ENCODE results near the gene PCSK4.
"Not testable (repeated sequence)": the region's sequence is repeated elsewhere in the genome, so short reads cannot be mapped to it uniquely, and the experiment has no call there.

The PCSK4 gene

DNA sequence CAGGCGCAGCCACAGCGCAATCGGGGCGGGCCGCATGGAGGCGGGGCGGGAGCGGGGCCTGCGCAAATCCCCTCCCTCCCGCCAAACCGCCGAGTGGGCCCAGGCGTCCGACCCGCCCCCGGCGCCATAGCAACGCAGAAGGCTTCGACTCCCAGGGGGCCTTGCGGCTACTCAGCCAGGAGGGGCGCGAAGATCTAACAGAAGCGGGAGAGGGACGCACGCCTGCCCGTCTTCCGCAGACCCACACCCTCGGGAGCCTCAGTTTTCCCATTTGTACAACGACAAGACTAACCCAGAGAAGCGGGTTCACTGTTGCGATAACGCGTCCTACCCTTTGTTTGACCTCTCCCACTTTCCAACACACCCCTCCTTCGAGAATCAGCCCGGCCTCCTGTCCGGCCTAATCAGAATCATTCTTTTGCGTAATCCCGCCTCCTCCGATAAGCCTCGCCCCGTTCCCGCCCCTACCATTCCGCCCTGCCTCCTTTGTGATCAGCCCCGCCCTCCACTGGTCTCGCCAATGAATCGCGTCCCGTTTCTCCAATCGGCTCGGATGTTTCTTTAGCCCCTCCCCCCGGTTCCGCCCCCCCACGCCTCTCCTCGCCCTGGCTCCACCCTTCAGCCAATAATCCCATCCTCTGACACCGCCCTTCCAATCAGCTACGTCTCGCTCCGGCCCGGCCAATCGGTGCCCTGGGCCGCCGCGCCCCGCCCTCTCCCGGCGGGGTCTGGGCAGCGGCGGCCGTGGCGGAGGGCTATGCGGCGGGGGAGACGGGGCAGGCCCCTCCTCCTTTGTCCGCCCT lies at the start of gene PCSK4:
PCSK4 (minus strand) TSS at position 40 of the 803 bp plus-strand sequence; CDS start at position 36, 4 bp downstream.
- peak; percentile 97 for DNase-seq (ENCODE audit: low spot score)

DNA sequence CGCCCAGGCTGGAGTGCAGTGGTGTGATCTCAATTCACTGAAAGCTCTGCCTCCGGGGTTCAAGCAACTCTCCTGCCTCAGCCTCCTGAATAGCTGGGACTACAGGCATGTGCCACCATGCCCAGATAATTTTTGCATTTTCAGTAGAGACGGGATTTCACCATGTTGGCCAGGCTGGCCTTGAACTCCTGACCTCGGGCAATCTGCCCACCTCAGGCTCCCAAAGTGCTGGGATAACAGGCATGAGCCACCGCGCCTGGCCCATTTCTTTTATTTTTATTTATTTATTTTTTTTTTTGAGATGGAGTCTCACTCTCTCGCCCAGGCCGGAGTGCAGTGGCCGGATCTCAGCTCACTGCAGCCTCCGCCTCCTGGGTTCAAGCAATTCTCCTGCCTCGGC lies 49.6 kb upstream of the PCSK4 start:
- not testable (repeated sequence) for DNase-seq (ENCODE audit: low spot score)

DNA sequence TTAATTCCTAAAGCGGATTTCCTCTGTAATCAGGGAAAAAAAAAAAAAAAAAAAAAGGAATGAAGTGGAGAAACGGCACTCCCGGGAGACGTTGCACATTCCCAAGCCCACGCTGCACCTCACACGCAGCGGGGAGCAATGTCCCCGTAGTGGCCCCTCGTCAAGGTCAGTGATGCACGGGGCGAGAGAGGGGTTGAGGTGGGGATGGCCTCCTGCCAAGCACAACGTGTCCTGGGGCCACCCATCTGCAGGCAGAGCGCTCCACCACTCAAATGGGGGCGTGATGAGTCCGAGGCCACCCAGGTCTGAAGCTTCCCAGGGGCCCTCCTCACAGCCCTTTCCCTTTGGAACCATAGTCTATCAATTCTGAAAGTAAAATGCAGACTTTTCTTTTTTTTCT lies 48.8 kb upstream of the PCSK4 start:
- DNase-seq (ENCODE audit: low spot score), result no peak

DNA sequence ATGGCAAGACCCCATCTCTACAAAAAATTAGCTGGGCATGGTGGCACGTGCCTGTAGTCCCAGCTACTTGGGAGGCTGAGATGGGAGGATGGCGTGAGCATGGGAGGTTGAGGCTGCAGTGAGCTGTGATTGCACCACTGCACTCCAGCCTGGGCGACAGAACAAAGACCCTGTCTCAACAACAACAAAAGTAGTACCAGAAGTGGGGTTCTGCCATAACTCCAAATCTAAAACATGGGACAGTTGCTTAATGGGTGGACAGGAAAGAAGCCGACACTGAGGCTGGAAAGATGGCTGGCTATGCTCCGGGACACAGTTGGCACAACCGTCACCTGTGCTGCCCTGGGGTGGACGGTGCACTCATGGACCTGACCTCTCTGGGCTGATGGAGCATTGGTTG lies 45.5 kb upstream of the PCSK4 start:
- not testable (repeated sequence) for DNase-seq (ENCODE audit: low spot score)

DNA sequence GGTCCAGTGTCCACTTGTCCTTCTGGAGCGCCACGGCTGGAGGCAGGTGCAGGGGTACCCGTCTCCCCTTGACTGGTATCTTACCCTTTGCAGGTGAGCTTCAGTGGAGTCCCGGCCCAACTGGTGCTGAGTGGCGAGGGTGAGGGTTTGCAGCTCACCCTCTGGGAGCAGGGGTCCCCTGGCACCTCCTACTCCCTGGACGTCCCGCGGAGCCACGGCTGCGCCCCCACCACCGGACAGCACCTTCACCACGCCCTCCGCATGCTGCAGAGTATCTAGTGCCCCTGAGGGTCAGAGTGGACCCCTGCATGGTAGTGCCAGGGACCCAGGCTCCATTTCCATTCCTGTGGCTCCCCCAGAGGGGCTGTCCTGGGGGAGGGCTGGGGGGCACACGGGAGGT lies 44.8 kb upstream of the PCSK4 start:
- DNase-seq (ENCODE audit: low spot score), result no peak

DNA sequence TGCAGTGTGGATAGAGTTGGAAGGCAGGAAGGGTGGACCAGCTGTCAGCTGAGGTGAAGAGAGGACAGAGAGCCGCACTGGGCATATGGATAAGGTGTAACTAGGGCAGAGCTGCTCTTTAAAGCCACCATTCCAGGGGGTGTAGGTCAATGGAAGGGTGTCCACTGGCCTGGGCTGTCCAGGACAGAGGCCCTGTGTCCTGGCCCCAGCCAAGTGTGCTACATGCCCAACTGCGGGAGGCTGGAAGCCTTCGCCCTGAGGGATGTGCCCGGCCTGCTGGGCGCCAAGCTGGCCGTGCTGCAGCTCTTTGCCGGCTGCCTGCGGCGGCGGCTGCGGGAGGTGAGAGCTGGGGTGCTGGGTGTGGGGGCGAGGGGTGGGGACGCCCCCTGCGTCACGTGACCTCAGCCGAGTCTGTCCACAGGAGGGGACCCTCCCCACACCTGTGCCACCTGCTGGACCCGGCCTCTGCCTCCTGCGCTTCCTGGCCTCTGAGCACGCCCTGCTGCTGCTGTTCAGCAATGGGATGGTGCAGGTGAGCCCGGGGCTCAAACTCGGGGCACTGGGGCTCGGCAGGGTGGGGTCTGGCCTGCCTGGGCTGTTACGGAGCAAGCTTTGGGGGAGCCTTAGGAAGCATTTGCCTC lies 43.5 kb upstream of the PCSK4 start:
- no peak for DNase-seq (ENCODE audit: low spot score)

DNA sequence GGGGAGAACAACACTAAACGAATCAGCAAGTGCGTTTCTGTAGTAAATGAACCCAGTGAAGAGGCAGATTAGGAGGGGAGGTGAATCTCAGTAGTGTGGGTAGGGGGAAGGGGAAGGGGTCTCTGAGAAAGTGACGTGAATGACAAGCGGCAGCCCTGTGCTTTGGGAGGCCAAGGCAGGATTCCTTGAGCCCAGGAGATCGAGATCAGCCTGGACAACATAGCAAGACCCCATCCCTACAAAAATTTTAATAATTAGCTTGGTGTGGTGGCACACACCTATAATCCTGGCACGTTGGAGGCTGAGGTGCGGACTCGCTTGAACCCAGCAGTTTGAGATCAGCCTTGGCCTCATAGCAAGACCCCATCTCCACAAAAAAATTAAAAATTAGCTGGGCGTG lies 41.9 kb upstream of the PCSK4 start:
- DNase-seq (ENCODE audit: low spot score), result no peak

DNA sequence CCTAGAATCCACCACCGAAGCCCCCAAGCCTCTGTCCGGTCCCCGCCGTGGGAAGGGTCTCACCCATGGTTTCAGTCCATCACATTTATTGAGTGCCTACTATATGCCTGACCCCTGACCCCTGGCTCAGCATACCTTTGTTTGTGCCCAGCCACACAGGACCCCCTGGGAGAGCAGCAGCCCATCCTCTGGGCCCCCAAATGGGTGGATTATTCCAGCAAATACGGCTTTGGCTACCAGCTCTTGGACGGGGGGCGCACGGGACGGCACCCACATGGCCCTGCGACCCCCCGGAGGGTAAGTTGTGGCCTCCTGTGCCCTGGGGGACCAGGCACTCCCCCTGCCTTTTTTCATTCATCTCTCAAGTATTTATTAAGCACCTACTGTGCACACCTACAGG lies 41.4 kb upstream of the PCSK4 start:
- DNase-seq (ENCODE audit: low spot score), result no peak

DNA sequence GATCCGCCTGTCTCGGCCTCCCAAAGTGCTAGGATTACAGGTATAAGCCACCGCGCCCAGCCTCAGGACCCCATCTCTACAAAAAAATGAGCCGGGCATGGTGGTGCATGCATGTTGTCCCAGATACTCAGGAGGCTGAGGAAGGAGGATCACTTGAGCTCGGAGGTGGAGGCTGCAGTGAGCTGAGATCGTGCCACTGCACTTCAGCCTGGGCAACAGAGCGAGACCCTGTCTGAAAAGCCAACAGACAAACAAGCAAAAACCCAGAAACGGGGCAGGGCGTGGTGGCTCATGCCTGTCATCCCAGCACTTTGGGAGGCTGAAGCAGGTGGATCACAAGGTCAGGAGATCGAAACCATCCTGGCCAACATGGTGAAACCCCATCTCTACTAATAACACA lies 40.7 kb upstream of the PCSK4 start:
- not testable (repeated sequence) for DNase-seq (ENCODE audit: low spot score)

DNA sequence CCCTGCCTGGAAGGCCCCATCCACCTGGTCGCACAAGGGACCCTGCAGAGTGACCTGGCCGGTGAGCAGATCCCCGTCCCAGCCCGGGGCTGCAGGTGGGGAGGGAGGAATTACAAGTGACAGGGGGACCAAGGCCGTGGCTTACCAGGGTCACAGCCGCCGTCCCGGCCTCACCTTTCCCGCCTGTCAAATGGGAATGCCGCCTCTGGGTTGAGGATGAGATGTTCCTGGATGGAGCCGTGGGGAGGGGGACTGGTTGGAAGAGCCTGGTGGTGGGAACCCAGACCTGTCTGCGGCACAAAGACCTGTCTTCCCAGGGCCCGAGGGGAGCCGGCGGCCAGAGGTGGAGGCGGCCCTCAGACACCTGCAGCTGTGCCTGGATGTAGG lies 39.3 kb upstream of the PCSK4 start:
- DNase-seq (ENCODE audit: low spot score), result no peak

DNA sequence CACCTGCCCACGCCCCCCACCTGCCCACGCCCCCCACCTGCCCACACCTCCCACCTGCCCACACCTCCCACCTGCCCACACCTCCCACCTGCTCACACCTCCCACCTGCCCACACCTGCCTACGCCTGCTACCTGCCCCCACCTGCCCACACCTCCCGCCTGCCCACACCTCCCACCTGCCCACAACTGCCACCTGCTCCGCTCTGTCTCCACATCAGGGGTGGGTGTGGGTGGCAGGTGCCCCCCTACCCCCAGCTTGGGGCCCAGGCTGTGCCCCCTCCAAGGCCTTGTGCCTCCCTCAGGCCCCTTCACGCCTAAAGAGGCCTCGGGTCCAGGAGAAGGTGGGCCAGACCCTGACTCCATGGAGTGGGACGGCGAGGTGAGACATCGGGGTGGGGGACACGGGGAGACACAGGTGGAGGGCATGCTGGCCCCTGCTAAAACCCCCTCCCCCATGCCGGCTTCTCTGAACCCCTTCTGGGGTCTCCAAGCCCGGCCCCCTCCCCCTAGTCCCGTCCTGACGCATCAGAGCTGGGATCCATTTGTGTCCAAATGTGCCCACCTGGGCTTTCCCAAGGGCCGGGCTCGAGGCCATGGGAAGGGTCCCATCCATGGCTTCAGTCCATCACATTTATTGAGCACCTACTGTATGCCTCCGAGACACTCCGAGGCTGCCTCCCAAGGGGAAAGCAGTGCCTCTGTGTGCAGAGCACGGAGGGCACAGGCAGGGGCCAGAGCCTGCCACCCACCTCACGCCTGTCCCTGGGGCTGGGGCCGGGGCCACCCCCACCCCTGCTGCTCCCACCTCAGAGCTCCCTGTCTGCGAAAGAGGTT lies 38.7 kb upstream of the PCSK4 start:
- DNase-seq (ENCODE audit: low spot score), result no peak

DNA sequence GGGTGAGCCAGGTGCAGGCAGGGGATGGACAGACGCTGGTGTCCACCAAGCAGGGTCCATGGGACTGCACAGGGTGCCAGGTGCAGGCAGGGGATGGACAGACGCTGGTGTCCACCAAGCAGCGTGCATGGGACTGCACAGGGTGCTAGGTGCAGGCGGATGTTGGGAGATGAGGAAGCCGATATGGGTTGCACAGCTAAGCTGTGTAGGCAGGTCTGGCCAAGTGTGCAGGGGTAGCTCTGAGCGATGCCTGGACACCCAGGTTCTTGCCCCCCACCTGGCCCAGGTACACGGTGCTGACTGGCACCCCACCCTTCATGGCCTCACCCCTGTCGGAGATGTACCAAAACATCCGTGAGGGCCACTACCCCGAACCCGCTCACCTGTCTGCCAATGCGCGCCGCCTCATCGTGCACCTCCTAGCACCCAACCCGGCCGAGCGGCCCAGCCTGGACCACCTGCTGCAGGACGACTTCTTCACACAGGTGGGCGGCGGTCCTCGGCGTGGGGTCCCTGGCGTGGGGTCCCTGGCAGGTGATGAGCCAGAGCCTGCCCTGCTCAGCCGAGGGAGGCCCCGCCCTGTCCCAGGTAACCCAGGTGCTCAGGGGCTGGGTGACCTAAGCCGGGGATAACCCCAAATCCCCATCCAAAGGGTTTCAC lies 37.6 kb upstream of the PCSK4 start:
- no peak for DNase-seq (ENCODE audit: low spot score)

DNA sequence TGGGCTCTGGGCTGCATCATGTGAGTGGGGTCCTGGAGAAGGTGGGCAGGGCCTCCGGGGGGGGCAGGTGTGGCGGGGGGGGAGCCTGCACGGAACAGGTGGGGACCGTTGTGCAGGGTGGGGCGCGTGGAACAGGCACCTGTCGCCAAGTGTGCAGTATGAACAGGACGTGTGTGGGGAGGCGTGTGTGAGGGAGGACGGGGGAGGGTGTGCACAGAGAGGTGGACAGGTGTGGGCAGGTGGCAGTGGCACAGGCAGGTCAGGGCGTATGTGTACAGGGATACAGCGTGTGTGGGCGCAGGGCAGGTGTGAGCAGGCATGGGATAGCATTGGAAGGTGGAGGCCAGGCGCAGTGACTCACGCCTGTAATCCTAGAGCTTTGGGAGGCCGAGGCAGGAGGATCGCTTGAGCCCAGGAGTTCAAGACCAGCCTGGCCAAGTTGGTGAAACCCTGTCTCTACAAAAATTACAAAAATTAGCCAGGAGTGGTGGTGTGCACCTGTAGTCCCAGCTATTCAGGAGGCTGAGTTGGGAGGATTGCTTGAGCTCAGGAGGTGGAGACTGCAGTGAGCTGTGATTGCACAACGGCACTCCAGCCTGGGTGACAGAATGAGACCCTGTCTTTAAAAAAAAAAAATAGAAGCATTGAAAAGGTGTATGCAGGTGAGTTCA lies 37.0 kb upstream of the PCSK4 start:
- no peak for DNase-seq (ENCODE audit: low spot score)

DNA sequence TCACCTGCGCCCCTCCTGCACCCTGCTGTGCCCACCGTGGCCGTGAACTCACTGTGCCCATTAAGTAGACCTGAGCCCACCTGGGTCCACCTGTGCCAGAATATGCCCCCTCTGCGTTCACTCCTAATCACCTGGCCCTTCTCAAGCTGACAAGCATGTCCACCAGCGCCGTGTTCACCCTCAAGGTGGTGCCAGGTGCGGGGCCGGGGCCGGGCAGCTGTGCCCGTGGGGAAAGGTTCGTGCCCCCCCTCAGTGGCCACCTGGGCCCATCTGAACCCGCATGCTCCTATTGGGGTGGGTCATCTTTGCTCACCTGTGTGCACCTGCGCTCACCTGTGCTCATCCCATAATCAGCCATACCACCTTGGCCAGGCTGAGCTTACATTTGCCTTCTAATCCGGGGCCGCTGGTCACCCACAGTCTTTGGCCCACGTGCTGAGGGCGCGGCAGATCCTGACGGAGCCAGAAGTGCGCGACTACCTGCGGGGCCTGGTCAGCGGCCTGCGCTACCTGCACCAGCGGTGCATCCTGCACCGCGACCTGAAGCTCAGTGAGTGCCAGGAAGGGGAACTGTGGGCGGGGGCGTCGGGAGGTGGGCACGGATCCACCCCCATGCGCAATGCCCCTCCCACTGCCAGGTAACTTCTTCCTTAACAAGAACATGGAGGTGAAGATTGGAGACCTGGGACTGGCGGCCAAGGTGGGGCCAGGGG lies 36.1 kb upstream of the PCSK4 start:
- DNase-seq (ENCODE audit: low spot score), result no peak

DNA sequence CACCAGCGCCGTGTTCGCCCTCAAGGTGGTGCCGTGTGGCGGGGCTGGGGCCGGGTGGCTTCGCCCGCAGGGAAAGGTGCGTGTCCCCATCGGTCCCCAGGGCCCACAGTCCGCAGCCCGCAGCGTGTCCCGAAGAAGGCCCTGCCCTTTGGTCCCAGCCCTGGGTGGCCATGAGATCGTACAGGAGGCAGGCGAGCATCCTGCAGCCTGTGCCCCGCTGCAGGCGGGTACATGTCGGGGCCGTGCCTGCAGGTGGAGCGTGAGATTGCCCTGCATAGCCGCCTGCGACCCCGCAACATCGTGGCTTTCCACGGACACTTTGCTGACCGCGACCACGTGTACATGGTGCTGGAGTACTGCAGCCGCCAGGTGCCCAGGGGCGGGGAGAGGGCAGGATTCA lies 35.2 kb upstream of the PCSK4 start:
- DNase-seq (ENCODE audit: low spot score), result no peak

DNA sequence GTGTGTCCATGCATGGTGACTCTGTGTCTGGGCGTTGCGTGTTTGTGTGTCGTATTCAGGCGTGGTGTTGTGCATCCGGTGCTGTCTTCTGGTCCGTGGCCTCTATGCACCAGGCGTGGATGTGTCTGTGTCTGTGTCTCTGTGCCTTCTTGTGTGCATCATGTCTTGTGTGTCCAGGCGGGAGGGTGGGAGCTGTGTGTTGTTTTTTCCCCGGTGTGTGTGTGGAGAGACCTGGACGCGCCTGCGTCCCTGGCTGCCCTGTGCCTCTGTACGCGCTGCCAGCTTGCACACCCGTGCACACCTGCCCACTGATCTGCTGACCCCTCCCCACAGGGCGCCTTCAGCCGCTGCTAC lies 34.8 kb upstream of the PCSK4 start:
- DNase-seq (ENCODE audit: low spot score), result no peak

DNA sequence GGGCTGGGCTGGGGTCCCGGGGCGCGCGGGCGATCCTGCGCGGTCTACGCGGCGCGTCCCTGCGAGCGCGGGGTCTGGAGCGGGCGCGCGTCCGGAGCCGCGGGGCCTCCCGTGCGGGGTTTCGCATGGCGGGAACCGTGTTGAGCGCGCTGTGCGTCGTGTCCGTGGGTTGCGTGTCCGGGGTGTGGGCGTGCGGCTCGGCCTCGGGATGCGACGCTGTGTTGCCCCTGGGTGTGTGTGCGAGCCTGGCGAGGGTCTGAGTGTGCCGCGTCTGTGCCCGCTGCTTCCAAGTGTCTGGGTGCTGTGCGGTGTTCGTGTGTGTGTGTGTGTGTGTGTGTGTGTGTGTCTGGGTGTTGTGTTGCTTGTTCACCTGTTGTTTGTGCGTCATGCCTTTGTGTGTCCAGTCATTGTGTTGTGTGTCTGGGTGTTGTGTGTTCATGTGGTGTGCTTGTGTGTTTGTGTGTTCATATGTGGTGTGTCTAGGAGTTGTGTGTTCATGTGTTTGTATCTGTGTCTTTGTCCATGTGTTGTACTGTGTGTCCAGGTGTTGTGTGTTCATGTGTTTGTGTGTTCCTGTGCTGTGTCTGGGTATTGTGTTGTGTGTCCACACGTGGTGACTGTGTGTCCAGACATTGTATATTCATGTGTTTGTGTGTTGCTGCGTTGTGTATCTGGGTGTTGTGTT lies 34.3 kb upstream of the PCSK4 start:
- no peak for DNase-seq (ENCODE audit: low spot score)

DNA sequence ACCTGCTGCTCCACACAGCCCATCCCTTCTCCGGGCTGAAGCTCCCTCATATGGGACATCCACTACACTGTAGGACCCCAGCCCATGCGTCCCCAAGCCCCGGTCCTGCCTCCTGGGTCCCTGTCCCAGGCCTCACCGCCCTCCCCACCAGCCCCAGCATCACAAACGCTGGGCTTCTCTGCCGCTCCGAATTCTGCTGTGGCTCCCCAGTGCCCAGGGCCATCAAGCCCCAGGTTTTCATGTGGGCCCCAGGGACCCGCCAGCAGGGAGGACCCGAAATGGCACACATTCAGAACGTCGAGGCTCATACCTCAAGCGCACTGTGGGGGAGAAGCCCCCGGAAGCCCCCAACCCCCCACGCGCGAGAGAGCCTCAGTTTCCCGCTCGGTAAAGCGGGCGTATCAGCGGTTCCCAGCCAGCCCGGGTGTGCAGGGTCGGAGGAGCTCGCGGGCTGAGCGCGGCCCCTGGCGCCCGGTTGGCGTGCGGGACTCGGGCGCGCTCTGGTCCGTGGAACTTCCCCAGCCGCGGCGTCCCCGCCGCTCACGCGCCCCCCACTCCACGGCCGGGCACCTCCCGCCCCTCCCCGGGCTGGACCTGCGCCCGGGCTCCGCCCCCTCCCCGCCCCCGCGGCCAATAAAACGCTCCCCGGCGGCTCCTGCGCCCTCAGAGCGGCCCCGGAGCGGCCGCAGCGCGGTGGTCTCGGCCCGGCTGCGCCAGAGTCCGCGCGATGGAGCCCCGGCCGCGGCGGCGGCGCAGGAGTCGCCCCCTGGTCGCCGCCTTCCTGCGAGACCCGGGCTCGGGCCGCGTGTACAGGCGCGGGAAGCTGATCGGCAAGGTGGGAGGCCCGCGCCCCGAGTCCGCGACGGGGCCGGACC lies 33.5 kb upstream of the PCSK4 start, which contains the start of gene PLK5:
PLK5 (plus strand) TSS at position 666 of the 875 bp plus-strand sequence. CDS start 2,920 bp downstream, outside the sequence.
- DNase-seq (ENCODE audit: low spot score), result no peak

DNA sequence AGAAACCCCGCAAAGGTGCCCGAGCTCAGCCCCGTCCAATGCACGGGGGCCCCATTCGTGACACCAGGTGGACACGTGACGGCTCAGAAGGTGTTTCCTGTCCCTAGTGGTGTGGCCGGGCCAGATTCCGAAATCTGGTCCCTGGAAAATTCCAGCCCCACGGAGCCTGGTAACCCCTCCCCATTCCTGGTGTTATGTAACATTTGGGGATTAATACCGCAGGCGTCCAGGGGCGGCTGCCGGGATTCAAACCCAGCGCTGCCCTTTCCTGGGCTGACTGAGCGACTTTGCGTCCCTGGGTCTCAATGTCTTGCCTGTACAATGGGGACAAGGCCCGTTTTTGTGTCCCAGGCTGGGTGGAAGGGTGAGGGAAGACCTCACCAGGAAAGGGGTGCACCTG lies 32.7 kb upstream of the PCSK4 start:
- no peak for DNase-seq (ENCODE audit: low spot score)
